ENCODE data around the gene RPN1.

DNA sequence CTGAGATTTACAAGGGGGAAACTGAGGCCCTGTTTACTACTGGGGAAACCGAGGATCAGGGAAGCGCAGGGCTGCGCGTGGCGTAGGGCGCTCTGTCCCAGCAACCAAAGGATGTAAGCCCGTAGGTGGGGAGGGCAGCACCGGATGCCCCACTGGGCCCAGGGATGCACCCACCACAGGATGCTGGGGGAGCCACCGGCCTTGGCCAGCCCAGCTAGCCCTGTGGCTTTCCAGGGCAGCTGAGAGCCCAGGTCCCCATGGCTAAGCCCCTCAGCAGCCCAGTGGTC, 33.4 kb downstream of the RPN1 start:
- TF ChIP-seq, protein P1, sequence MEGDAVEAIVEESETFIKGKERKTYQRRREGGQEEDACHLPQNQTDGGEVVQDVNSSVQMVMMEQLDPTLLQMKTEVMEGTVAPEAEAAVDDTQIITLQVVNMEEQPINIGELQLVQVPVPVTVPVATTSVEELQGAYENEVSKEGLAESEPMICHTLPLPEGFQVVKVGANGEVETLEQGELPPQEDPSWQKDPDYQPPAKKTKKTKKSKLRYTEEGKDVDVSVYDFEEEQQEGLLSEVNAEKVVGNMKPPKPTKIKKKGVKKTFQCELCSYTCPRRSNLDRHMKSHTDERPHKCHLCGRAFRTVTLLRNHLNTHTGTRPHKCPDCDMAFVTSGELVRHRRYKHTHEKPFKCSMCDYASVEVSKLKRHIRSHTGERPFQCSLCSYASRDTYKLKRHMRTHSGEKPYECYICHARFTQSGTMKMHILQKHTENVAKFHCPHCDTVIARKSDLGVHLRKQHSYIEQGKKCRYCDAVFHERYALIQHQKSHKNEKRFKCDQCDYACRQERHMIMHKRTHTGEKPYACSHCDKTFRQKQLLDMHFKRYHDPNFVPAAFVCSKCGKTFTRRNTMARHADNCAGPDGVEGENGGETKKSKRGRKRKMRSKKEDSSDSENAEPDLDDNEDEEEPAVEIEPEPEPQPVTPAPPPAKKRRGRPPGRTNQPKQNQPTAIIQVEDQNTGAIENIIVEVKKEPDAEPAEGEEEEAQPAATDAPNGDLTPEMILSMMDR (conservative IDR thresholded peaks at IDR 0.05; ENCODE audit: low read length) = no peak
- TF ChIP-seq EZH2phosphoT487 (IDR thresholded peaks at IDR 0.05; ENCODE audit: borderline replicate concordance, low read depth, low read length) = no peak
